HEK293 (cell line): Measurements from ENCODE around the gene BORCS5.

Source experiments
- CTCF ChIA-PET: fragments of 350-600 bp; formaldehyde crosslinking; extraction: SDS; loops from one replicate; lab custom pipeline; 2021; ENCODE audit warnings: antibody characterized with exemption; lab: Yijun Ruan, JAX
- POLR2A ChIA-PET: fragments of 300-600 bp; formaldehyde crosslinking; extraction: SDS; loops from one replicate; lab custom pipeline; 2020; ENCODE audit warnings: antibody characterized with exemption, inconsistent platforms; lab: Yijun Ruan, JAX
- H3K27ac ChIP-seq: fragments of 200-500 bp; sonication (Bioruptor generic); 2 replicates; pipeline ENCODE4 v1.5.1; 2014; ENCODE audit warnings: low read depth, low read length, control low read depth, inconsistent platforms; ENCODE audit errors: extremely low read depth
- H3K36me3 ChIP-seq, 2 experiments: fragments of 200-500 bp in 1 of 2; sonication (Bioruptor generic) in 1 of 2; 1 replicate in 1 of 2; 2 replicates in 1 of 2; pipeline ENCODE4 v1.5.1; 2014 to 2017; ENCODE audit warnings: inconsistent platforms in 2 of 2, low read length in 2 of 2; ENCODE audit not compliant: control insufficient read depth in 2 of 2, insufficient read depth in 1 of 2
- H3K4me1 ChIP-seq: fragments of 200-500 bp; sonication (Bioruptor generic); 2 replicates; pipeline ENCODE4 v1.5.1; 2014; ENCODE audit warnings: mild to moderate bottlenecking, low read length, inconsistent platforms; ENCODE audit not compliant: control insufficient read depth, insufficient read depth
- H3K4me3 ChIP-seq: 2 replicates; pipeline ENCODE4 v1.5.1; 2011; ENCODE audit warnings: low read depth, mild to moderate bottlenecking, control low read depth, low read length, moderate library complexity
- H3K9me3 ChIP-seq: fragments of 200-500 bp; sonication (Bioruptor generic); 2 replicates; pipeline ENCODE4 v1.5.1; 2014; ENCODE audit warnings: low read depth, low read length, inconsistent platforms; ENCODE audit not compliant: control insufficient read depth, insufficient read depth
- ELK4 ChIP-seq: IDR thresholded peaks from 2 replicates; pipeline ENCODE4 v1.6.1; 2011; ENCODE audit warnings: mild to moderate bottlenecking, low read depth, low read length, borderline replicate concordance
- MYNN ChIP-seq: fragments of 450-650 bp; formaldehyde crosslinking; IDR thresholded peaks from 2 replicates; pipeline ENCODE4 v1.5.1; 2016; ENCODE audit warnings: missing biosample characterization, missing genetic modification characterization, borderline replicate concordance
- RBAK ChIP-seq: fragments of 450-650 bp; formaldehyde crosslinking; IDR thresholded peaks from 2 replicates; pipeline ENCODE4 v1.5.1; 2016; ENCODE audit warnings: missing biosample characterization, missing genetic modification characterization
- SETDB1 ChIP-seq: IDR thresholded peaks from one replicate; pipeline ENCODE4 v1.6.1; 2017; ENCODE audit warnings: mild to moderate bottlenecking, low read length, moderate library complexity, mixed read lengths; ENCODE audit not compliant: insufficient read length
- ZBTB17 ChIP-seq: fragments of 450-650 bp; formaldehyde crosslinking; IDR thresholded peaks from 2 replicates; pipeline ENCODE4 v1.5.1; 2016; ENCODE audit warnings: missing biosample characterization, missing genetic modification characterization
- ZNF175 ChIP-seq: fragments of 450-650 bp; formaldehyde crosslinking; IDR thresholded peaks from 2 replicates; pipeline ENCODE4 v1.5.1; 2016; ENCODE audit warnings: missing biosample characterization, missing genetic modification characterization
- ZNF184 ChIP-seq: fragments of 450-650 bp; IDR thresholded peaks from 2 replicates; pipeline ENCODE4 v1.5.1; 2018; ENCODE audit warnings: missing biosample characterization, mild to moderate bottlenecking, missing genetic modification characterization
- ZNF202 ChIP-seq: fragments of 450-650 bp; formaldehyde crosslinking; IDR thresholded peaks from 2 replicates; pipeline ENCODE4 v1.5.1; 2016; ENCODE audit warnings: missing biosample characterization, missing genetic modification characterization, borderline replicate concordance
- ZNF311 ChIP-seq: fragments of 450-650 bp; formaldehyde crosslinking; IDR thresholded peaks from 2 replicates; pipeline ENCODE4 v1.5.1; 2017; ENCODE audit warnings: missing biosample characterization, missing genetic modification characterization, borderline replicate concordance
- ZNF354C ChIP-seq: fragments of 450-650 bp; formaldehyde crosslinking; IDR thresholded peaks from 2 replicates; pipeline ENCODE4 v1.5.1; 2016; ENCODE audit warnings: missing biosample characterization, missing genetic modification characterization, low read depth, borderline replicate concordance
- ZNF37A ChIP-seq: fragments of 450-650 bp; IDR thresholded peaks from 2 replicates; pipeline ENCODE4 v1.5.1; 2018; ENCODE audit warnings: missing biosample characterization, missing genetic modification characterization
- ZNF394 ChIP-seq: fragments of 450-650 bp; formaldehyde crosslinking; IDR thresholded peaks from 2 replicates; pipeline ENCODE4 v1.5.1; 2016; ENCODE audit warnings: missing biosample characterization, missing genetic modification characterization, mild to moderate bottlenecking, moderate library complexity, borderline replicate concordance
- ZNF555 ChIP-seq: fragments of 450-650 bp; formaldehyde crosslinking; conservative IDR thresholded peaks from 2 replicates; pipeline ENCODE4 v1.5.1; 2017; ENCODE audit warnings: missing biosample characterization, mild to moderate bottlenecking, missing genetic modification characterization, inconsistent platforms
- ZNF560 ChIP-seq: fragments of 450-650 bp; formaldehyde crosslinking; IDR thresholded peaks from 2 replicates; pipeline ENCODE4 v1.5.1; 2017; ENCODE audit warnings: missing biosample characterization, missing genetic modification characterization, borderline replicate concordance
- ZNF600 ChIP-seq: fragments of 450-650 bp; formaldehyde crosslinking; IDR thresholded peaks from 2 replicates; pipeline ENCODE4 v1.5.1; 2016; ENCODE audit warnings: missing biosample characterization, missing genetic modification characterization
- ZNF610 ChIP-seq: fragments of 450-650 bp; formaldehyde crosslinking; IDR thresholded peaks from 2 replicates; pipeline ENCODE4 v1.5.1; 2016; ENCODE audit warnings: missing biosample characterization, missing genetic modification characterization, borderline replicate concordance
- ZNF629 ChIP-seq: fragments of 450-650 bp; formaldehyde crosslinking; IDR thresholded peaks from 2 replicates; pipeline ENCODE4 v1.5.1; 2017; ENCODE audit warnings: missing biosample characterization, missing genetic modification characterization
- ZNF707 ChIP-seq: fragments of 450-650 bp; formaldehyde crosslinking; IDR thresholded peaks from 2 replicates; pipeline ENCODE4 v1.5.1; 2016; ENCODE audit warnings: missing biosample characterization, missing genetic modification characterization
- ZNF830 ChIP-seq: fragments of 450-650 bp; IDR thresholded peaks from 2 replicates; pipeline ENCODE4 v1.5.0; 2018; ENCODE audit warnings: missing biosample characterization, missing genetic modification characterization, low read depth, mild to moderate bottlenecking, moderate library complexity
- ZSCAN30 ChIP-seq: fragments of 450-650 bp; IDR thresholded peaks from 2 replicates; pipeline ENCODE4 v1.5.1; 2018; ENCODE audit warnings: missing biosample characterization, mild to moderate bottlenecking, missing genetic modification characterization, moderate library complexity
- TF ChIP-seq, protein P1 (sequence below): fragments of 450-650 bp; formaldehyde crosslinking; IDR thresholded peaks from 2 replicates; pipeline ENCODE4 v1.5.1; 2017; ENCODE audit warnings: missing biosample characterization, missing genetic modification characterization
- TF ChIP-seq, protein P2 (sequence below): fragments of 450-650 bp; formaldehyde crosslinking; IDR thresholded peaks from 2 replicates; pipeline ENCODE4 v1.5.1; 2017; ENCODE audit warnings: missing biosample characterization, missing genetic modification characterization
- TF ChIP-seq, protein P3 (sequence below): fragments of 450-650 bp; formaldehyde crosslinking; IDR thresholded peaks from 2 replicates; pipeline ENCODE4 v1.5.1; 2016; ENCODE audit warnings: missing biosample characterization, missing genetic modification characterization, low read depth

Gene BORCS5

GRCh38 chr12:12451098-12451497 is 94.2 kb downstream of the BORCS5 start (continued):
- no peak for TF ChIP-seq ZBTB17 (tag by site-specific recombination)

- POLR2A ChIA-PET = interaction anchor here (0.6 kb wide), 1 partner anchor 9 kb away, joined by 4 read pairs; no protein-coding TSS in a partner anchor
- Histone ChIP-seq H3K4me1 (no peaks in the 10 kb centered on the region), H3K9me3 (no peaks in the 10 kb centered on the region), H3K36me3 (no peaks in the 10 kb centered on the region), H3K27ac (no peak overlapping the region), H3K4me3 (no peak overlapping the region)
- CTCF ChIA-PET = no interaction called here
- TF ChIP-seq ZNF830 (tag by site-specific recombination) = no peak
- no peak for TF ChIP-seq ZNF555 (tag by site-specific recombination)
- no peak for TF ChIP-seq ZNF175 (tag by site-specific recombination)
Measured at GRCh38 chr12:12452326-12452902, 95.5 kb downstream of the BORCS5 start.

DNA sequence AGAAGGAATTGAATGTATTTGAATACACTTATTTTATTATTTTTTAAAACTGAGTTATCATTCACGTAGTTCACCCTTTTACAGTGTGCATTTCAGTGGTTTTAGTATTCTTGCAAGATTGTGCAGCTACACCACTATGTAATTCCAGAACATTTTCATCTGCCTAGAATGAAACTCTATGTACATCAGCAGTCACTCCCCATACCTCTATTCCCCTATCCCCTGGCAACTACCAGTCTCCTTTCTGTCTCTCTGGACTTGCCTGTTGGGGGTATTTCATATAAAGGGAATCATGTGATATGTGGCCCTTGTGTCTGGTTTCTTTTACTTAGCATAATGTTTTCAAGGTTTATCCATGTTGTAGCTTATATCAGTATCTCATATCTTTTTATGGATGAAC is 96.8 kb downstream of the BORCS5 start:
- no peaks in the 10 kb centered on the region for H3K36me3 ChIP-seq
- no peaks in the 10 kb centered on the region for H3K9me3 ChIP-seq
- no peaks in the 10 kb centered on the region for H3K4me1 ChIP-seq
- ChIA-PET CTCF (no interaction called here), POLR2A (no interaction called here)
- H3K4me3 ChIP-seq = no peak overlapping the region
- no peak overlapping the region for H3K27ac ChIP-seq
- TF ChIP-seq SETDB1 (no peak), ZNF707 (tag by site-specific recombination) (no peak), ZNF37A (no peak), ZNF354C (tag by site-specific recombination) (no peak), ZNF202 (tag by site-specific recombination) (no peak), ZNF600 (tag by site-specific recombination) (no peak), ZNF629 (tag by site-specific recombination) (no peak), ZNF184 (tag by site-specific recombination) (no peak), ZNF560 (tag by site-specific recombination) (no peak), ZNF610 (tag by site-specific recombination) (no peak), ZNF311 (tag by site-specific recombination) (no peak), ZSCAN30 (no peak), ZNF555 (tag by site-specific recombination) (no peak), RBAK (tag by site-specific recombination) (no peak)
- TF ChIP-seq, protein P1, sequence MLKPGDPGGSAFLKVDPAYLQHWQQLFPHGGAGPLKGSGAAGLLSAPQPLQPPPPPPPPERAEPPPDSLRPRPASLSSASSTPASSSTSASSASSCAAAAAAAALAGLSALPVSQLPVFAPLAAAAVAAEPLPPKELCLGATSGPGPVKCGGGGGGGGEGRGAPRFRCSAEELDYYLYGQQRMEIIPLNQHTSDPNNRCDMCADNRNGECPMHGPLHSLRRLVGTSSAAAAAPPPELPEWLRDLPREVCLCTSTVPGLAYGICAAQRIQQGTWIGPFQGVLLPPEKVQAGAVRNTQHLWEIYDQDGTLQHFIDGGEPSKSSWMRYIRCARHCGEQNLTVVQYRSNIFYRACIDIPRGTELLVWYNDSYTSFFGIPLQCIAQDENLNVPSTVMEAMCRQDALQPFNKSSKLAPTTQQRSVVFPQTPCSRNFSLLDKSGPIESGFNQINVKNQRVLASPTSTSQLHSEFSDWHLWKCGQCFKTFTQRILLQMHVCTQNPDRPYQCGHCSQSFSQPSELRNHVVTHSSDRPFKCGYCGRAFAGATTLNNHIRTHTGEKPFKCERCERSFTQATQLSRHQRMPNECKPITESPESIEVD (tag by site-specific recombination) = no peak
- TF ChIP-seq, protein P2, sequence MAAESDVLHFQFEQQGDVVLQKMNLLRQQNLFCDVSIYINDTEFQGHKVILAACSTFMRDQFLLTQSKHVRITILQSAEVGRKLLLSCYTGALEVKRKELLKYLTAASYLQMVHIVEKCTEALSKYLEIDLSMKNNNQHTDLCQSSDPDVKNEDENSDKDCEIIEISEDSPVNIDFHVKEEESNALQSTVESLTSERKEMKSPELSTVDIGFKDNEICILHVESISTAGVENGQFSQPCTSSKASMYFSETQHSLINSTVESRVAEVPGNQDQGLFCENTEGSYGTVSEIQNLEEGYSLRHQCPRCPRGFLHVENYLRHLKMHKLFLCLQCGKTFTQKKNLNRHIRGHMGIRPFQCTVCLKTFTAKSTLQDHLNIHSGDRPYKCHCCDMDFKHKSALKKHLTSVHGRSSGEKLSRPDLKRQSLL (tag by site-specific recombination) = no peak

DNA sequence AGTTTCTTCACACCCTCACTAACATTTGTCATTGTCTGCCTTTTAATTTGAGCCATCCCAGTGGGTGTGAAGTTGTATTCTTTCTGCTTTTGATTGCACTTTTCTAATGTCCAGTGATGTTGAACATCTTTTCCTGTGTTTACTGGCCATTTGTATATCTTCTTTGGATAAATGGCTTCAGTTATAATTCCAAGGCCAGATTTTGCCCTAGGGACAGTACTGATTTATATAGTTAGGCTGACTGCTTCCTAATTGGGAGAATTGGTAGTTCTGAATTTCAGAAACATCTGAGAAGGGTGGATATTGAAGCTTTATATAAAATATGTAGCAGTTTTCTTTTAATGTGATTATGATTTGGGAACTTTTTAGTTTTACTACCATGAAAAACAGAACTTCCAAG is 97.4 kb downstream of the BORCS5 start:
- CTCF ChIA-PET = no interaction called here
- POLR2A ChIA-PET = no interaction called here
- no peaks in the 10 kb centered on the region for H3K4me1 ChIP-seq
- H3K27ac ChIP-seq = no peak overlapping the region
- H3K4me3 ChIP-seq = no peak overlapping the region
- no peaks in the 10 kb centered on the region for H3K36me3 ChIP-seq
- TF ChIP-seq, protein P3, sequence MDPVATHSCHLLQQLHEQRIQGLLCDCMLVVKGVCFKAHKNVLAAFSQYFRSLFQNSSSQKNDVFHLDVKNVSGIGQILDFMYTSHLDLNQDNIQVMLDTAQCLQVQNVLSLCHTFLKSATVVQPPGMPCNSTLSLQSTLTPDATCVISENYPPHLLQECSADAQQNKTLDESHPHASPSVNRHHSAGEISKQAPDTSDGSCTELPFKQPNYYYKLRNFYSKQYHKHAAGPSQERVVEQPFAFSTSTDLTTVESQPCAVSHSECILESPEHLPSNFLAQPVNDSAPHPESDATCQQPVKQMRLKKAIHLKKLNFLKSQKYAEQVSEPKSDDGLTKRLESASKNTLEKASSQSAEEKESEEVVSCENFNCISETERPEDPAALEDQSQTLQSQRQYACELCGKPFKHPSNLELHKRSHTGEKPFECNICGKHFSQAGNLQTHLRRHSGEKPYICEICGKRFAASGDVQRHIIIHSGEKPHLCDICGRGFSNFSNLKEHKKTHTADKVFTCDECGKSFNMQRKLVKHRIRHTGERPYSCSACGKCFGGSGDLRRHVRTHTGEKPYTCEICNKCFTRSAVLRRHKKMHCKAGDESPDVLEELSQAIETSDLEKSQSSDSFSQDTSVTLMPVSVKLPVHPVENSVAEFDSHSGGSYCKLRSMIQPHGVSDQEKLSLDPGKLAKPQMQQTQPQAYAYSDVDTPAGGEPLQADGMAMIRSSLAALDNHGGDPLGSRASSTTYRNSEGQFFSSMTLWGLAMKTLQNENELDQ (tag by site-specific recombination) = no peak
- no peak for TF ChIP-seq ELK4
- TF ChIP-seq MYNN = no peak
- no peak for TF ChIP-seq ZNF394 (tag by site-specific recombination)
- H3K9me3 ChIP-seq = no peaks in the 10 kb centered on the region
